HG03095 (cell line): ENCODE data around the gene HIF1A.
"Not testable (repeated sequence)": the region's sequence is repeated elsewhere in the genome, so short reads cannot be mapped to it uniquely, and the experiment has no call there.

Experiments
- ATAC-seq: cut with Tn5 transposase; IDR thresholded peaks from one replicate; pipeline ENCODE4 v1.9.1; 2021; ENCODE audit warnings: moderate library complexity; ENCODE audit not compliant: unreplicated experiment

HIF1A gene

DNA sequence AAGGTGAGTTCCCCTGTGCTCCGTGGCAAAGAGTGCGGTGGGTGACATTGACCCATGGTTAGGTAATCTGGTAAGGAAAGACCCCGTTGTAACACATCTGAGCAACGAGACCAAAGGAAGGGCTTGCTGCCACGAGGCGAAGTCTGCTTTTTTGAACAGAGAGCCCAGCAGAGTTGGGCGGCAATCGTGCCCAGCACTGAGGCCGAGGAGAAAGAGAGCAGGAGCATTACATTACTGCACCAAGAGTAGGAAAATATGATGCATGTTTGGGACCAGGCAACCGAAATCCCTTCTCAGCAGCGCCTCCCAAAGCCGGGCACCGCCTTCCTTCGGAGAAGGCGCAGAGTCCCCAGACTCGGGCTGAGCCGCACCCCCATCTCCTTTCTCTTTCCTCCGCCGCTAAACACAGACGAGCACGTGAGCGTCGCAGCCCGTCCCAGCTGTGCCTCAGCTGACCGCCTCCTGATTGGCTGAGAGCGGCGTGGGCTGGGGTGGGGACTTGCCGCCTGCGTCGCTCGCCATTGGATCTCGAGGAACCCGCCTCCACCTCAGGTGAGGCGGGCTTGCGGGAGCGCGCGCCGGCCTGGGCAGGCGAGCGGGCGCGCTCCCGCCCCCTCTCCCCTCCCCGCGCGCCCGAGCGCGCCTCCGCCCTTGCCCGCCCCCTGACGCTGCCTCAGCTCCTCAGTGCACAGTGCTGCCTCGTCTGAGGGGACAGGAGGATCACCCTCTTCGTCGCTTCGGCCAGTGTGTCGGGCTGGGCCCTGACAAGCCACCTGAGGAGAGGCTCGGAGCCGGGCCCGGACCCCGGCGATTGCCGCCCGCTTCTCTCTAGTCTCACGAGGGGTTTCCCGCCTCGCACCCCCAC is at the start of gene HIF1A:
TSS of gene HIF1A (plus strand) at position 684 of the 865 bp plus-strand sequence. CDS start 292 bp downstream, outside the sequence.
- peak; percentile 92 for ATAC-seq

DNA sequence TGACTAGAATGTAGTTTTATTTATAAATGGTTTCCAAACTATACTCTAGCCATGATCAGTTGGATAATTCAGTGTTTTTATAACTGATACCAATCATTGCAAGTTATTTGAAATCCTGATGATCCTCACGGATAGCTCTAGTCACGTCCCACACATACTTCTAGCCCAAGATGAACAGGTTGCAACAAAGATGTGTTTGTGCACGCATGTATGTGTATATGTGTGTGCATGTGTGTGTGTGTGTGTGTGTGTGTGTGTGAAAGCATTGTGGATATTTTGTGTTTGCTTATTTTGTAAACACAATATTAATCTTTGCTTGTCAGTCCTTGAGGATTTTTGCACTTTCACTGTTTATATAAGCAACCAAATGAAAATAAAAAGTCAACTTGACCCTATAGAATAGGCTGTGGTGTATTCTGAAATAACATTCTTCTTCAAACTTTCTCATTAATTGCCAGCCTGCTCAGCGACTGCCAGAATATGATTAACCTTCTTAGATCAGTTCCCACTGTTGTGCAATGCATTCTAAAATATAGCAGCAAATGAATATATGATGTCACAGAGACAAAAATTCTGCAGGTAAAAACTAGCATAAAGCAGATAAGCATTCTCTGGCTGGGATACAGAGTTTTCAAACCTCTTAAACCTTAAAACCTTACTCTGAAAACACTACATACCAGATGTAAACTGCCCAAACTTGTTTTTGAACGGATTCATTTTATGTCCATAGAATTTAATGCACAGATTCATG is 48.8 kb upstream of the HIF1A start:
- ATAC-seq, result no peak

DNA sequence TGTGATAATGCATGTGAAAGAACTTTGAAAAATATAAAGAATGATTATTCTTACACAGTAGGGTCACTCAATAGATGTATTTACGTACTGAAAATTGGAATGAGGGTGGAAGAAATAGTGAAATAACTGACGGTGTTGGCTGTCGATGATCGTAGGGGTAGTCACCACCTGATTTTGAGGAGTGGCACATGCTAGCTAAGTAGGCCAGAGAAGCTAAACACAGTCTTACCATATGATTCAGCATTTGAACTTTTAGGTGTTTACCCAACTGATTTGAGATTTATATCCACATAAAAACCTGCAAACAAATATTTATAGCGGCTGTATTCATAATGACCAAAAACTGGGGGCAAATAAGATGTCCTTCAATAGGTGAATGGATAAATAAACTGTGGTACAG is 47.6 kb upstream of the HIF1A start:
- ATAC-seq, result no peak

DNA sequence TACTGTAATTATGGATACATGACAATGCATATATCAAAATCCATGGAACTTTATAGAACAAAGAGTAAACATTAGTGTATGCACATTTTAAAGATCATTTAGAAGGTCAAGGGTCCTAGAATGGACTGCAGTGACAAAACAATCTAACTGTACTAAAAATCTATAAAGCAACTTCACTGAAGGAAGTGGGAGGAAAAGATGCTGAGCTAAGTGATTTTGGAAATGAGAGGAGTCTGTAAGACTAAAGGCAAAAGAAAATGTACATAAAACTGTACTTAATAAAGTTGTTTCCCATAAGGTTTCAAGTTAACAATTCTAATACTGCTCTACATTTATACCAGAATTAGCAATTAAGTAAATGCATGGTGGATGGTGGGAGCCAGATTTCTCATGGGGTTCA is 46.9 kb upstream of the HIF1A start:
- ATAC-seq, result no peak

DNA sequence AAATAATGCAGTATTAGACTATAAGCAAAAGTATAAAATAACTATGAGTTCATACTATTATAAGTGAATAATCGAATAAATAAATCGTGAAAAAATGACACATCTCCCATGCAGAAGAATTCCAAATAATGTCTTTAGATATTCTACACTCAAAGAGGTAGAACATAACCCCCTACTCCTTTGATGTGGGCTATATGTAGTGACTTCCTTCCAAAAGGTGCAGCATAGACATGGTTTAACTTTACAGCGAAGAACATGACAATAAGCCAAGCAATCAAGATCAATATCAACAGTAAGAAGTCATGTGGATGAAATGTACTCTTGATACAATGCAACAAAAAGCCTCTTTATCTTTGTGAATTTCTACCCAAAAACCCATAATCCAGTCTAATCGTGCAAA is 46.0 kb upstream of the HIF1A start:
- ATAC-seq, result no peak

DNA sequence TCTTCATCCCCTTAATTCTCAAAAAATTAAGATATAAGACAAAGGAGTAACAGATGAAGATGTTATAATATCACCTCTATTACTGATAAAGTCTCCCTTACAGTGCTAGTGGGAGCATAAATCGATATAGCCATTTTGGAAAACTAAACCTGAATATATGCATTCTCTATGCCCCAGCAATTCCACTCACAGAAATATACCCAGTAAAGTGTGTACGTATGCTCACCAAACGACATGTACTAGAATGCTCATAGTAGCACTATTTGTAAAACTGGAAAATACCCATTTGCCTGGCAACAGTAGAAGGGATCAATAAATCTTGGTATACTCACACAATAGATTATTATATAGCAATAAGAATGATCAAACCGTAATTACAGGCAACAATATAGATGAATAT is 44.0 kb upstream of the HIF1A start:
- no peak for ATAC-seq

DNA sequence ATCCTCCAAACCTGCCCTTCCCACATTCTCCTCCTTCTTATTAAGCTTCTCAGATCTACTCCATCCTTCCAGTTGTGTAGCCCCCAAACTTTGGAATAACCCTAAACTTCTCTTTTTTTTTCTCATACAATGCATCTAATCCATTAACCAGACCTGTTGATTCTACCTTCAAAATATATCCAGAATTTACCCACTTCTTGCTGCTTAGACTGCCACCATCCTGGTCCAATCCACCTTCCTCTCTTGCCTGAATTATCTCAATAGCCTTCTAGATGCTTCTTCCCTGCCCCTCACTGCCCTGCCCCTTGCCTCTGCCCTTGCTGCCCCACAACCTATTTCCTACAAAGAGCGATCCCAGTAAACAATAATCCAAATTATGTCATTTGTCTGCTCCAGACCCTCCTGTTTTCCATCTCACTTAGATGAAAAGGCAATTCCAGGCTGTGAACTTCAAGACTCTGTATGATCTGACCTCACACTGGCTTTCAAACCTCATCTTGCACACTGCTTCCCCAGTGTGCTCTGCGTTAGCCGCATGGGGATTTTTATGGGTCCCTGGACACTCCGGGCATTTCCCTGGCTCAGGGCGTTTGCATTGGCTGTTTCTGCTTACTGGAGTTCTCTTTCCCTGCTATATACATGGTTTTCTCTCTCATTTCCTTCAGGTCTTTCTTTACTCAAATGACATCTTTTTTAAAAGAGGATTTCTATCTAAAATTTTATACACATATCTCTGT is 42.6 kb upstream of the HIF1A start:
- no peak for ATAC-seq

DNA sequence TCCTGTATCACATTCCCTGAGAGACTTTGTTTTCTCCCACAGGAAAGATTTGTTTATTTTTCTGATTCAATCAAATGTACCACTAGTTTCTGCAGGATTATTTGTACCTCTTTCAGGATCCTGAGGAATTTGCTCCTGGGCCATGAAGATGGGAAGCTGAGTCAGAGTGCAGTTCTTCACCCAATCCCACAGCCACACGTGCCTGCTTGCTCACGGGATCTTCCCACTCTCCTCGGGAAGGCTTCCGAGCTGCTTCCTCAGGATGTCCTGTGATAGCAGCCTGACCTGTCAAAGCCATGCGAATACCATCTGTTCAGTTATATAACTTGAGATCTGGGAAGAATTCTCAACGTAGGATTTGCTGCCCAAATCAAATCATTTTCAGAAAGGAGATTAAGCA is 41.8 kb upstream of the HIF1A start:
- ATAC-seq, result no peak

DNA sequence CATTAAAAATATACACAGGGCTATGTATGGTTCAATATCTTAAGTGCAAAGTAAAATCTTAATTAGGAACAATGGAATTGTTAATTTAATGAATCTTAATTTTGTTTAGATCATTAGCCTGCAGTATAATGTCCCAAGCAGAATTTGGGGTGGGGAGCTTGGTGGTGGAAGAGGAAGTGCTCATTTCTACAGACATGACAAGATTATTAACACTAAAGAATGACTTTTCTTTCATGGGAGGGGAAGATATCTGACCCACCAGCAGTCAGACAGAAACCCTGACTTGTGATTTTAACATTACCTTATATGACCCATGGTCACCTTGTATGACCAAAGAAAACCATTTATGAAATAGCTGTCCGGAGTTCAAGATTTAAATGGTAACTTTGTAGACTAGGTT is 41.3 kb upstream of the HIF1A start:
- no peak for ATAC-seq

DNA sequence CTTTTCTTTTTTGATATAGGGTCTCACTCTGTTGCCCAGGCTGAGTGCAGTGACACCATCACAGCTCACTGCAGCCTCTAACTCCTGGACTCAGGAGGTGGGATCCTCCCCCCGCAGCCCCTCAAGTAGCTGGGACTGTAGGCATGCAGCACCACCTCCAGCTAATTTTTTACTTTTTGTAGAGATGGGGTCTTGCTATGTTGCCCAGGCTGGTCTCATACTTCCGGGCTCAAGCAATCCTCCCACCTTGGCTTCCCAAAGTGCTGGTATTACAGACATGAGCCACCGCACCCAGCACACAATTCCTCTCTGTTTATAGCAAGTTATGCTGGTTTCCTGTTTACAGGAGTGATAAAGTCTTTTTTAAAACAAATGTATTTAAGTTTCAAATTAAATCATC is 39.5 kb upstream of the HIF1A start:
- no peak for ATAC-seq

DNA sequence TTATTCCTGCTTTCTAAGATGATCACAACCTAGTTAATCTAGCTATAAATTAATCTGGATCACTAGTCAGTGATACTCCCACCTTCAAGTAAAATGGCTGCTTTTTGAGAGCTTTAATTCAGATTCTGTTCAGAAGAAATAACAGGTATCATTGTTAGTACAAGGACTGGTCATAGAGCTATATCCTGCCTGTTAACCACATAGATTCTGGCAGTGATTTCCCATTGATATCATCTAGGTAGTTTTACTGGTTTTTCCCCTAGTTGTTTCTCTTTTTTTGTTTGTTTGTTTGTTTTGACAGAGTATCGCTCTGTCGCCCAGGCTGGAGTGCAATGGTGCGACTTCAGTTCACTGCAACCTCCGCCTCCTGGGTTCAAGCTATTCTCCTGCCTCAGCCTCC is 39.0 kb upstream of the HIF1A start:
- no peak for ATAC-seq

DNA sequence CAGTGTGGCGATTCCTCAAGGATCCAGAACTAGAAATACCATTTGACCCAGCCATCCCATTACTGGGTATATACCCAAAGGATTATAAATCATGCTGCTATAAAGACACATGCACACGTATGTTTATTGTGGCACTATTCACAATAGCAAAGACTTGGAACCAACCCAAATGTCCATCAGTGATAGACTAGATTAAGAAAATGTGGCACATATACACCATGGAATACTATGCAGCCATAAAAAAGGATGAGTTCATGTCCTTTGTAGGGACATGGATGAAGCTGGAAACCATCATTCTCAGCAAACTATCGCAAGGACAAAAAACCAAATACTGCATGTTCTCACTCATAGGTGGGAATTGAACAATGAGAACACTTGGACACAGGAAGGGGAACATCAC is 37.2 kb upstream of the HIF1A start:
- not testable (repeated sequence) for ATAC-seq

DNA sequence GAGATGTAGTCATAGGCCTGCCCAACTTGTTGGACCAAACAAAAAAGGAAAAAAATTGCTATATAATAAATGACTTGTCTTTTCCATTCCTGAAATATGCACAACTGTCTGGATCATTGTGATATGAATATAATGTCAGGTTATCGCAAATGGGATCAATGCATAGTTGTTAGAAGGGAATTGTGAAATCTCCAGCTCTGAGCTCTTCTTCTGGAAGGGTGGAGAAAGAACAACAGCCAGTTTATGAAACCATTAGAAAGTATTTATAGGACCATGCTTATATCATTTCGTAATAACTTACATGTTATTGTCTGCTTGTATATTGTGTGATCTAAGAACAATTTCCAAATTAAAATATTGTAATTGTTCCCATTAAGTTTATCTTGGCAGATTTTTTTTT is 35.7 kb upstream of the HIF1A start:
- no peak for ATAC-seq

DNA sequence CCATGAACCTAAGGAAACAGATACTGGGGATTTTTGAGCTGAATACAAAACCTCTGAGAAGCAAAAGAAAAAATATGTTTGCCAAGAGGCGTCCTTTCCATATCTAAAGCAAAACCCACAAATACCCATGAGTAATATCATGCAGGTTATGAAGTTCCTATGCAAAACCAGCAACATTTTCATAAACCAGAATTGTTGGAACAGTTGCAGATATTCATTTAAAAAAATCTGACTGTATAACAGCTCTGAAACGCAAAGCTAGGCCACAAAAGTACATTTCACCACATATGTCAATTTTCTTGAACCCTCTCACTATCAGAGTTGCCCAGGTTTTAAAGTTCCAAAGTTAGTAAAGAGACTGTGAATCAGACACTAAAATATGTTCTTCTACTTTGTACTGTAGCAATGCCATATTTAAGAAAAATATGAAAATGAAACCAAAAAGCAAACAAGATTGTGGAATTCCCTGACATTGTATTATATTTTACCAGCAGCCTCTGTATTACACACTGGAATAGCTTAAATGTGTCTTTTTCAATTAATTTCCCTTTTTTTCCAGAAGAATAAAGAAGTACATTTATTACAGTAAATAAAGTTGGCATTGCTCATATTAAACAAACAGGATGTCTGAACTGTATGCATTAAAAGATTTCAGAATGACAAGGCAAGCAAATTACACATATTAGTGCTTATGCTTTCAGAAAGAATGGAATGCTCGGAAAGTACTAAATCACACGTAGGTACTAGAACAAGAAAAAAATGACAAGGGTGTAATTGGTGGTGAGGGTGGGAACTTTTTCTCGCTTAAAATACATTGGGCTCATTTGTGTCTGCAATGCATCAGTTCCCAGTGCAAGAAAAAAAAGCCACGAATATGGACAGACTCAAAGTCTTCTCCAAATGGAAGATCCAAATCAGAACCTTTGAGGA is 33.6 kb upstream of the HIF1A start:
- ATAC-seq, result peak; percentile 38

DNA sequence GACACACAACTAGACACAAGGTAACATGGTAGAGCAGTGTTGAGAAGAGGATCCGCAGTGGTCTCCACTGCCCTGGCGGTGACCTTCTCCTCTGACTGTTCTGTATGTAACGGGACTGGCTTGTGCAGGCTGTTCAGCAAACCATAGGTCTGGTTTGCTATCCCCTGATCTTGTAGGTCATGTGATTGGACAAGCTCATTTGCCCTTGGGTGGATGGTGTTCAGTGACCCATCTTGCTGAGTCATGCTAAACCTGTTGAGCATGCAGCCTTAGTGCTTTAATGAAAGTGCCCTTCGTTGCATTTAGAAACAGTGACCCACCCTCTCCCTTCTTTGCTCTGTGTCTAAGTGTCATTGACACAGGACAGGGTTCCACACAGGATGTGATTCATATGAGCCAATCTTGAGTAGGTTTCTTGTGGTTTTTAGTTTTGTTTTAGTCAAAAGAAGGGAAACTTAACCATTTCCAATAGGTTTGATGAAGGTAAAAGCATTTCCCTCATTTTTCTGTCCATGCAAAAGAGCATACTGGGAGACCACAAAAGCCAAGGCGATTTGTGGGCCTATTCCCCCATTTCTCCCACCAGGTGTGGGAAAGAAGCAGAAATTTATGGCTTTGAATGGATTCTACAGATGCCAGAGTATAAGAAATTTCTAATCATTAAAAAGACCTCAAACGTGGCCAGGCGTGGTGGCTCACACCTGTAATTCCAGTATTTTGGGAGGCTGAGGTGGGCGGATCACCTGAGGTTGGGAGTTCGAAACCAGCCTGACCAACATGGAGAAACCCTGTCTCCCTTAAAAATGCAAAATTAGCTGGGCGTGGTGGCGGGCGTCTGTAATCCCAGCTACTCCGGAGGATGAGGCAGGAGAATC is 32.6 kb upstream of the HIF1A start:
- peak; percentile 82 for ATAC-seq

DNA sequence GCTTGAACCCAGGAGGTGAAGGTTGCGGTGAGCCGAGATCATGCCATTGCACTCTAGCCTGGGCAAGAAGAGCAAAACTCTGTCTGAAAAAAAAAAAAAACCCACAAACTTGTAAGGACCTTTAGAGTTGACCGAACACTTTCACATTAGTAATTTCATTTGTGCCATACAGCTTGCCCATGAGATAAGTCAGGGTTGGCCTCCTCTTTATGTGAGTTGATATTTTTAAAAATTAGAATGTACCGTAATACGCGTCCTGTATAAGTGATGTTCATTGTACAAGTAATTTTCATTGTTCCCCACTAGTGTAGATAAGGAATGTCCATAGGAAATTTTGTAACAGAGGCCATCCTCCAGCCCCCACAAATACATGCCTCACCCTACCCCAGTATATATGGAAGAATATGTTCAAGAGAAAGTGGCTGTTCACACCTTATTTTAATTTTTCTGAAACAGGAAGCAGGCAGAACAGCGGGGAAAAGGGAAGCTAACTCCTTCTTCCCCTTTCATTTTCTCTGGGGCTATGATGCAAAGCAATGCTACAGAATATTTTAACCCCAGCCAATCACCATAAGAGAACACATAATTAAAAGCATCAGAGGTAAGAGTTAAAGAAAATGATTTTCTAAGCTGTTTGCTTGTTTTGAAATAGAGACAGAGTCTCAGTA is 31.9 kb upstream of the HIF1A start:
- no peak for ATAC-seq

DNA sequence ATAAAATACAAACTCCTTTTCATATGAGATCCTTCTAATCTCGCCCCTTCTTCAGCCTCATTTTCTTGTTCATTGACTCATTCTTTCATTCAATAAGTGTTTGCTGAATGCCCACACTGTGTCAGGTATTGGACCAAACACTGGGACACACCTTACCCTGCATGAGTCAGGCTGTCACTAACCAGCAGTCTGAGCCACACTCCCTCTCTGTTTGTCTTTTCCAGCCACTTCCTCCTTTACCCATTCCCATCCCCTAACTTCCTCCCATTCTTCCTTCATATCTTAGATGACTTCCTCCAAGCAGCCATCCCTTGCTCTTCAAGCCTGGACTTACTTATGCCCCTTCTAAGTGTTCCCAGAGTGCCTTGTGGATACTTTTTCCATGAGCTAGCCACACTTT is 27.0 kb upstream of the HIF1A start:
- no peak for ATAC-seq

DNA sequence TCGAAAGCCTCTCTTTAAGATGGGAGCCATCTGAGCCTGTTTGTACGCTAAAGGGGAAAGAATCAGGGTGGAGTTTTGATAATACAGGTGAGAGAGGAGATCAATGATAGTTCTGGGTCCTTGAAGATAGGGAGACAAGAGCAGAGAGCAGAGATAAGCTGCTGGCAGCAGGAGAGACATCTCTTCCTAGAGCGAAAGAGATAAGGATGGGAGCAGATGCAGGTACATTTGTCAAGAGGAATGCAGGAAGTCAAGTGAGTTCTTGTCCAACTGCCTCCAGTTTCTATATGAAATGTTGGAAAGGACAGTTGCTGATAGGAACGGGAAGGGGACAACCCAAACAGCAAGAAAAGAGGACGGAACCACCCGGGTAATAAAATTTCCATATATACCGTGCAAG is 24.7 kb upstream of the HIF1A start:
- ATAC-seq, result no peak

DNA sequence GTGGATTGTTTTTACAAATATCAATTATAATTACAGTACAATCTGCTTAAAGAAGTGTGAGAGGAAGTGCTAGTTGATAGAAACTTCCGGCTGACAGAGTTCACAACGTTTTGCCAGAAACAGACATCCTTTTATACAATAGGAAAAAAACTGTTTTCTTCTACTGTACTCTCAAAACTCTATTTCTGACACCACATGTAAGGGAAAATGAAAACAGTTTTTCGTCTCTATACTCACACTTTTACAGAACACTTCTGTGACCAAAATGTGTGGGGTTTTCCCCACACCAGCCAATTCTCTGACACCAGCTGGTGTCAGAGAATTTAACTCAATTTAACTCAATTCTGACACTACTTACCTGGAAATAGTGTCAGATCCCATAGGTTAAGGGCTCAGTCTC is 24.2 kb upstream of the HIF1A start:
- peak; percentile 84 for ATAC-seq
